ENCODE measurements around the gene EHMT1. TPM values are rescaled to one million over a fixed set of nuclear protein-coding genes. Genes with fewer than 3 reads are reported as not detected.
A peak's percentile ranks its signal among the peaks of the same experiment; 100 is the strongest.

EHMT1 gene
- total and polyA plus RNA-seq, 2 of the 13 experiments (the other 11 are each of a cell fraction or from before 2014, with no cell fraction given): 23.0 to 27.1 TPM

DNA sequence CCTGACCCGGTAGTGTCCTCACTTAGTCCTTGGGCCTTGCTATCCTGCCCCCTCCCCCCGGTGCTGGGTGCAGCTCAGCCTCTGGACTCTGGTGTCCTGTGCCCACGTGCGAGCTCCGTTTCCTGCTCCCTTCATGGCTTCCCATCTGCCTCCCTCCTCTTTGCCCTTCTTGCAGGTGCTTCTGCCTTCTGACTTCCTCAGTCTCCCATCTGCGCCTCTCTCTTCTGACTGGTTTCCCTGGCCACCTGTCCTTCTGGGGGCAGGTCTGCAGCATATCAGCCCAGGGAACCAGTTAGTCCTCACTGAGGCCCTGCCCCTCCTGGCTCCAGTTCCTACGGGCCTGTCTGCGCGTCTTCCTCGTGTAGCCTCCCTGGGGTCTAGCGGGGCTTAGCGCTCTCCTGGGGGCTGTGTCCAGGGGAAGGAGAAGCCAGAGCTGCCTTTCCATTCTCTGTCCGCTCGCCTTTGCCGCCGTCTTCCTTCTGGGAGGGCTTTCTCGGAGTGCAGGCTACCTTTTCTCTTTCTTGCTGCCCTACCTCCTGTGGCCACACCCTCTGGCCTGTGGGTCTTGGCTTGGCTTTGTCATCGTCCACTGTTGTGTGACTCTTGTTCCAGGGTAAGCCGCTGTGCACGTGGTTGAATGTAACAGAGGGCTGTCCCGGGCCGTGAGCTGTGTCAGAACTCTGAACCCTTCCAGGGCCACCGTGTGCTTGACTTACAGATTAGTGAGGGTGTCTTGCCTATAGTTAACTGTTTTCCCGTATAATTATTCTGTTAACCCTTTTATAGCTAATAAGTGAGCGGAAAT, 51.8 kb downstream of the EHMT1 start (continued):
- TF ChIP-seq, protein P1, sequence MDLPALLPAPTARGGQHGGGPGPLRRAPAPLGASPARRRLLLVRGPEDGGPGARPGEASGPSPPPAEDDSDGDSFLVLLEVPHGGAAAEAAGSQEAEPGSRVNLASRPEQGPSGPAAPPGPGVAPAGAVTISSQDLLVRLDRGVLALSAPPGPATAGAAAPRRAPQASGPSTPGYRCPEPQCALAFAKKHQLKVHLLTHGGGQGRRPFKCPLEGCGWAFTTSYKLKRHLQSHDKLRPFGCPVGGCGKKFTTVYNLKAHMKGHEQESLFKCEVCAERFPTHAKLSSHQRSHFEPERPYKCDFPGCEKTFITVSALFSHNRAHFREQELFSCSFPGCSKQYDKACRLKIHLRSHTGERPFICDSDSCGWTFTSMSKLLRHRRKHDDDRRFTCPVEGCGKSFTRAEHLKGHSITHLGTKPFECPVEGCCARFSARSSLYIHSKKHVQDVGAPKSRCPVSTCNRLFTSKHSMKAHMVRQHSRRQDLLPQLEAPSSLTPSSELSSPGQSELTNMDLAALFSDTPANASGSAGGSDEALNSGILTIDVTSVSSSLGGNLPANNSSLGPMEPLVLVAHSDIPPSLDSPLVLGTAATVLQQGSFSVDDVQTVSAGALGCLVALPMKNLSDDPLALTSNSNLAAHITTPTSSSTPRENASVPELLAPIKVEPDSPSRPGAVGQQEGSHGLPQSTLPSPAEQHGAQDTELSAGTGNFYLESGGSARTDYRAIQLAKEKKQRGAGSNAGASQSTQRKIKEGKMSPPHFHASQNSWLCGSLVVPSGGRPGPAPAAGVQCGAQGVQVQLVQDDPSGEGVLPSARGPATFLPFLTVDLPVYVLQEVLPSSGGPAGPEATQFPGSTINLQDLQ (CRISPR knock-in tag; IDR thresholded peaks at IDR 0.05): no peak
- TF ChIP-seq, protein P2, sequence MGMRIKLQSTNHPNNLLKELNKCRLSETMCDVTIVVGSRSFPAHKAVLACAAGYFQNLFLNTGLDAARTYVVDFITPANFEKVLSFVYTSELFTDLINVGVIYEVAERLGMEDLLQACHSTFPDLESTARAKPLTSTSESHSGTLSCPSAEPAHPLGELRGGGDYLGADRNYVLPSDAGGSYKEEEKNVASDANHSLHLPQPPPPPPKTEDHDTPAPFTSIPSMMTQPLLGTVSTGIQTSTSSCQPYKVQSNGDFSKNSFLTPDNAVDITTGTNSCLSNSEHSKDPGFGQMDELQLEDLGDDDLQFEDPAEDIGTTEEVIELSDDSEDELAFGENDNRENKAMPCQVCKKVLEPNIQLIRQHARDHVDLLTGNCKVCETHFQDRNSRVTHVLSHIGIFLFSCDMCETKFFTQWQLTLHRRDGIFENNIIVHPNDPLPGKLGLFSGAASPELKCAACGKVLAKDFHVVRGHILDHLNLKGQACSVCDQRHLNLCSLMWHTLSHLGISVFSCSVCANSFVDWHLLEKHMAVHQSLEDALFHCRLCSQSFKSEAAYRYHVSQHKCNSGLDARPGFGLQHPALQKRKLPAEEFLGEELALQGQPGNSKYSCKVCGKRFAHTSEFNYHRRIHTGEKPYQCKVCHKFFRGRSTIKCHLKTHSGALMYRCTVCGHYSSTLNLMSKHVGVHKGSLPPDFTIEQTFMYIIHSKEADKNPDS (CRISPR knock-in tag; IDR thresholded peaks at IDR 0.05): 0 out of 2 replicates have a peak, but pooled peaks have one; percentile 29
- peak; percentile 88 for TF ChIP-seq GATAD2A (CRISPR knock-in tag; IDR thresholded peaks at IDR 0.05)
- no peak for TF ChIP-seq SOX6 (IDR thresholded peaks at IDR 0.05)
- peak; percentile 90 for TF ChIP-seq SOX6 (CRISPR knock-in tag; IDR thresholded peaks at IDR 0.05)
- TF ChIP-seq, protein P3, sequence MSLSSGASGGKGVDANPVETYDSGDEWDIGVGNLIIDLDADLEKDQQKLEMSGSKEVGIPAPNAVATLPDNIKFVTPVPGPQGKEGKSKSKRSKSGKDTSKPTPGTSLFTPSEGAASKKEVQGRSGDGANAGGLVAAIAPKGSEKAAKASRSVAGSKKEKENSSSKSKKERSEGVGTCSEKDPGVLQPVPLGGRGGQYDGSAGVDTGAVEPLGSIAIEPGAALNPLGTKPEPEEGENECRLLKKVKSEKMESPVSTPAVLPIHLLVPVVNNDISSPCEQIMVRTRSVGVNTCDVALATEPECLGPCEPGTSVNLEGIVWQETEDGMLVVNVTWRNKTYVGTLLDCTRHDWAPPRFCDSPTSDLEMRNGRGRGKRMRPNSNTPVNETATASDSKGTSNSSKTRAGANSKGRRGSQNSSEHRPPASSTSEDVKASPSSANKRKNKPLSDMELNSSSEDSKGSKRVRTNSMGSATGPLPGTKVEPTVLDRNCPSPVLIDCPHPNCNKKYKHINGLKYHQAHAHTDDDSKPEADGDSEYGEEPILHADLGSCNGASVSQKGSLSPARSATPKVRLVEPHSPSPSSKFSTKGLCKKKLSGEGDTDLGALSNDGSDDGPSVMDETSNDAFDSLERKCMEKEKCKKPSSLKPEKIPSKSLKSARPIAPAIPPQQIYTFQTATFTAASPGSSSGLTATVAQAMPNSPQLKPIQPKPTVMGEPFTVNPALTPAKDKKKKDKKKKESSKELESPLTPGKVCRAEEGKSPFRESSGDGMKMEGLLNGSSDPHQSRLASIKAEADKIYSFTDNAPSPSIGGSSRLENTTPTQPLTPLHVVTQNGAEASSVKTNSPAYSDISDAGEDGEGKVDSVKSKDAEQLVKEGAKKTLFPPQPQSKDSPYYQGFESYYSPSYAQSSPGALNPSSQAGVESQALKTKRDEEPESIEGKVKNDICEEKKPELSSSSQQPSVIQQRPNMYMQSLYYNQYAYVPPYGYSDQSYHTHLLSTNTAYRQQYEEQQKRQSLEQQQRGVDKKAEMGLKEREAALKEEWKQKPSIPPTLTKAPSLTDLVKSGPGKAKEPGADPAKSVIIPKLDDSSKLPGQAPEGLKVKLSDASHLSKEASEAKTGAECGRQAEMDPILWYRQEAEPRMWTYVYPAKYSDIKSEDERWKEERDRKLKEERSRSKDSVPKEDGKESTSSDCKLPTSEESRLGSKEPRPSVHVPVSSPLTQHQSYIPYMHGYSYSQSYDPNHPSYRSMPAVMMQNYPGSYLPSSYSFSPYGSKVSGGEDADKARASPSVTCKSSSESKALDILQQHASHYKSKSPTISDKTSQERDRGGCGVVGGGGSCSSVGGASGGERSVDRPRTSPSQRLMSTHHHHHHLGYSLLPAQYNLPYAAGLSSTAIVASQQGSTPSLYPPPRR (CRISPR knock-in tag; IDR thresholded peaks at IDR 0.05; ENCODE audit: borderline replicate concordance): no peak; the same call in 1 of the 2 replicates
- peak; percentile 88 for TF ChIP-seq ZNF644 (CRISPR knock-in tag; IDR thresholded peaks at IDR 0.05; ENCODE audit: low read depth)
- TF ChIP-seq, protein P4, sequence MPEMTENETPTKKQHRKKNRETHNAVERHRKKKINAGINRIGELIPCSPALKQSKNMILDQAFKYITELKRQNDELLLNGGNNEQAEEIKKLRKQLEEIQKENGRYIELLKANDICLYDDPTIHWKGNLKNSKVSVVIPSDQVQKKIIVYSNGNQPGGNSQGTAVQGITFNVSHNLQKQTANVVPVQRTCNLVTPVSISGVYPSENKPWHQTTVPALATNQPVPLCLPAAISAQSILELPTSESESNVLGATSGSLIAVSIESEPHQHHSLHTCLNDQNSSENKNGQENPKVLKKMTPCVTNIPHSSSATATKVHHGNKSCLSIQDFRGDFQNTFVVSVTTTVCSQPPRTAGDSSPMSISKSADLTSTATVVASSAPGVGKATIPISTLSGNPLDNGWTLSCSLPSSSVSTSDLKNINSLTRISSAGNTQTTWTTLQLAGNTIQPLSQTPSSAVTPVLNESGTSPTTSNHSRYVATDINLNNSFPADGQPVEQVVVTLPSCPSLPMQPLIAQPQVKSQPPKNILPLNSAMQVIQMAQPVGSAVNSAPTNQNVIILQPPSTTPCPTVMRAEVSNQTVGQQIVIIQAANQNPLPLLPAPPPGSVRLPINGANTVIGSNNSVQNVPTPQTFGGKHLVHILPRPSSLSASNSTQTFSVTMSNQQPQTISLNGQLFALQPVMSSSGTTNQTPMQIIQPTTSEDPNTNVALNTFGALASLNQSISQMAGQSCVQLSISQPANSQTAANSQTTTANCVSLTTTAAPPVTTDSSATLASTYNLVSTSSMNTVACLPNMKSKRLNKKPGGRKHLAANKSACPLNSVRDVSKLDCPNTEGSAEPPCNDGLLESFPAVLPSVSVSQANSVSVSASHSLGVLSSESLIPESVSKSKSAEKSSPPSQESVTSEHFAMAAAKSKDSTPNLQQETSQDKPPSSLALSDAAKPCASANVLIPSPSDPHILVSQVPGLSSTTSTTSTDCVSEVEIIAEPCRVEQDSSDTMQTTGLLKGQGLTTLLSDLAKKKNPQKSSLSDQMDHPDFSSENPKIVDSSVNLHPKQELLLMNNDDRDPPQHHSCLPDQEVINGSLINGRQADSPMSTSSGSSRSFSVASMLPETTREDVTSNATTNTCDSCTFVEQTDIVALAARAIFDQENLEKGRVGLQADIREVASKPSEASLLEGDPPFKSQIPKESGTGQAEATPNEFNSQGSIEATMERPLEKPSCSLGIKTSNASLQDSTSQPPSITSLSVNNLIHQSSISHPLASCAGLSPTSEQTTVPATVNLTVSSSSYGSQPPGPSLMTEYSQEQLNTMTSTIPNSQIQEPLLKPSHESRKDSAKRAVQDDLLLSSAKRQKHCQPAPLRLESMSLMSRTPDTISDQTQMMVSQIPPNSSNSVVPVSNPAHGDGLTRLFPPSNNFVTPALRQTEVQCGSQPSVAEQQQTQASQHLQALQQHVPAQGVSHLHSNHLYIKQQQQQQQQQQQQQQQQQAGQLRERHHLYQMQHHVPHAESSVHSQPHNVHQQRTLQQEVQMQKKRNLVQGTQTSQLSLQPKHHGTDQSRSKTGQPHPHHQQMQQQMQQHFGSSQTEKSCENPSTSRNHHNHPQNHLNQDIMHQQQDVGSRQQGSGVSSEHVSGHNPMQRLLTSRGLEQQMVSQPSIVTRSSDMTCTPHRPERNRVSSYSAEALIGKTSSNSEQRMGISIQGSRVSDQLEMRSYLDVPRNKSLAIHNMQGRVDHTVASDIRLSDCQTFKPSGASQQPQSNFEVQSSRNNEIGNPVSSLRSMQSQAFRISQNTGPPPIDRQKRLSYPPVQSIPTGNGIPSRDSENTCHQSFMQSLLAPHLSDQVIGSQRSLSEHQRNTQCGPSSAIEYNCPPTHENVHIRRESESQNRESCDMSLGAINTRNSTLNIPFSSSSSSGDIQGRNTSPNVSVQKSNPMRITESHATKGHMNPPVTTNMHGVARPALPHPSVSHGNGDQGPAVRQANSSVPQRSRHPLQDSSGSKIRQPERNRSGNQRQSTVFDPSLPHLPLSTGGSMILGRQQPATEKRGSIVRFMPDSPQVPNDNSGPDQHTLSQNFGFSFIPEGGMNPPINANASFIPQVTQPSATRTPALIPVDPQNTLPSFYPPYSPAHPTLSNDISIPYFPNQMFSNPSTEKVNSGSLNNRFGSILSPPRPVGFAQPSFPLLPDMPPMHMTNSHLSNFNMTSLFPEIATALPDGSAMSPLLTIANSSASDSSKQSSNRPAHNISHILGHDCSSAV (CRISPR knock-in tag; IDR thresholded peaks at IDR 0.05; ENCODE audit: borderline replicate concordance): no peak

Measured in HepG2 (cell line).